Chondrocyte (in vitro differentiated cells): ENCODE results near the gene PTPRG. TPM values are rescaled to one million over a fixed set of nuclear protein-coding genes. Genes with fewer than 3 reads are reported as not detected.

Experiments
- DNase-seq: peaks from one replicate; pipeline ENCODE4 v3.0.0; 2021; ENCODE audit warnings: mixed read lengths, low spot score
- H3K27ac Mint-ChIP-seq: one replicate; pipeline ENCODE4 v1.8.0; 2021; ENCODE audit warnings: mild to moderate bottlenecking, moderate library complexity, mixed read lengths; ENCODE audit not compliant: unreplicated experiment
- H3K27me3 Mint-ChIP-seq: 2 replicates; pipeline ENCODE4 v1.8.0; 2021; ENCODE audit warnings: low read depth, mixed read lengths
- H3K36me3 Mint-ChIP-seq: 2 replicates; pipeline ENCODE4 v1.8.0; 2021; ENCODE audit warnings: low read depth, mixed read lengths
- H3K4me1 Mint-ChIP-seq: 2 replicates; pipeline ENCODE4 v1.8.0; 2021; ENCODE audit warnings: low read depth, mild to moderate bottlenecking, mixed read lengths
- H3K4me3 Mint-ChIP-seq: one replicate; pipeline ENCODE4 v1.8.0; 2021; ENCODE audit warnings: mild to moderate bottlenecking, moderate library complexity, mixed read lengths; ENCODE audit not compliant: unreplicated experiment
- H3K9me3 Mint-ChIP-seq: 2 replicates; pipeline ENCODE4 v1.8.0; 2021; ENCODE audit warnings: low read depth, mixed read lengths
- CTCF ChIP-seq: fragments of 200-600 bp; sonication (generic); IDR thresholded peaks from 2 replicates; pipeline ENCODE4 v1.5.0; 2021; ENCODE audit warnings: antibody characterized with exemption, mild to moderate bottlenecking, moderate library complexity
- total RNA-seq: library from RNA; stranded (reverse); gene quantifications from 3 replicates; pipeline ENCODE4 v1.2.1, GENCODE V29; 2021

PTPRG gene
- total RNA-seq, 1 donor from 2014 or later: 45.5 TPM

- Mint-ChIP-seq H3K36me3 (peaks cover 4% of the 10 kb centered on the region), H3K27me3 (no peaks in the 10 kb centered on the region), H3K27ac (no peak overlapping the region), H3K9me3 (no peaks in the 10 kb centered on the region), H3K4me1 (peaks cover 12% of the 10 kb centered on the region), H3K4me3 (no peak overlapping the region)
- no peak for DNase-seq
- no peak for TF ChIP-seq CTCF
Measured at GRCh38 chr3:62249855-62250543, 688.6 kb downstream of the PTPRG start.

- no peak for DNase-seq
- Mint-ChIP-seq H3K27me3 (no peaks in the 10 kb centered on the region), H3K9me3 (no peaks in the 10 kb centered on the region), H3K27ac (no peak overlapping the region), H3K4me1 (peaks cover 12% of the 10 kb centered on the region), H3K4me3 (no peak overlapping the region), H3K36me3 (peaks cover 2% of the 10 kb centered on the region)
- TF ChIP-seq CTCF: no peak
Measured at GRCh38 chr3:62252438-62253157, 691.2 kb downstream of the PTPRG start.

GRCh38 chr3:62253971-62254370 is 692.6 kb downstream of the PTPRG start:
- H3K27ac Mint-ChIP-seq: no peak overlapping the region
- DNase-seq: no peak
- no peak for TF ChIP-seq CTCF
- H3K27me3 Mint-ChIP-seq: no peaks in the 10 kb centered on the region
- peaks cover 12% of the 10 kb centered on the region for H3K4me1 Mint-ChIP-seq
- H3K36me3 Mint-ChIP-seq: peaks cover 2% of the 10 kb centered on the region
- no peak overlapping the region for H3K4me3 Mint-ChIP-seq
- H3K9me3 Mint-ChIP-seq: no peaks in the 10 kb centered on the region

- Mint-ChIP-seq H3K9me3 (no peaks in the 10 kb centered on the region), H3K4me1 (peaks cover 7% of the 10 kb centered on the region), H3K27ac (no peak overlapping the region), H3K4me3 (no peak overlapping the region), H3K36me3 (peaks cover 2% of the 10 kb centered on the region), H3K27me3 (no peaks in the 10 kb centered on the region)
- TF ChIP-seq CTCF: no peak
- DNase-seq: no peak
Measured at GRCh38 chr3:62255758-62256157, 694.4 kb downstream of the PTPRG start.

- no peaks in the 10 kb centered on the region for H3K27me3 Mint-ChIP-seq
- DNase-seq: no peak
- H3K27ac Mint-ChIP-seq: no peak overlapping the region
- peaks cover 6% of the 10 kb centered on the region for H3K36me3 Mint-ChIP-seq
- H3K4me3 Mint-ChIP-seq: no peak overlapping the region
- H3K9me3 Mint-ChIP-seq: peaks cover 4% of the 10 kb centered on the region
- H3K4me1 Mint-ChIP-seq: no peaks in the 10 kb centered on the region
- no peak for TF ChIP-seq CTCF
Measured at GRCh38 chr3:62259924-62260323, 698.6 kb downstream of the PTPRG start.
